Astrocyte of the spinal cord (primary cell): ENCODE measurements around the gene PLPPR1.

Experiments
- DNase-seq: peaks from one replicate; pipeline ENCODE4 v3.0.0; 2011; ENCODE audit warnings: low read depth, low spot score
- H3K4me3 ChIP-seq: 2 replicates; pipeline ENCODE4 v1.5.1; 2011; ENCODE audit warnings: low read depth, mild to moderate bottlenecking, low read length, moderate library complexity
- CTCF ChIP-seq: IDR thresholded peaks from 2 replicates; pipeline ENCODE4 v1.5.1; 2012; ENCODE audit warnings: low read depth, mild to moderate bottlenecking, low read length, inconsistent platforms
- in situ Hi-C: cut with HindIII; loops from 2 replicates; pipeline ENCODE4 v1.10.0; 2017; ENCODE audit warnings: low sequenced_read_pairs

The PLPPR1 gene

GRCh38 chr9:101062686-101063085 lies 34.2 kb downstream of the PLPPR1 start:
- no peak for DNase-seq
- no peak for TF ChIP-seq CTCF
- in situ Hi-C loops: no loop called here
- no peak overlapping the region for H3K4me3 ChIP-seq

GRCh38 chr9:101063192-101063591 lies 34.7 kb downstream of the PLPPR1 start:
- DNase-seq: no peak
- no peak overlapping the region for H3K4me3 ChIP-seq
- no peak for TF ChIP-seq CTCF
- in situ Hi-C loops: no loop called here

GRCh38 chr9:101064206-101064605 lies 35.7 kb downstream of the PLPPR1 start:
- no peak overlapping the region for H3K4me3 ChIP-seq
- in situ Hi-C loops: no loop called here
- DNase-seq: no peak
- TF ChIP-seq CTCF: no peak

GRCh38 chr9:101065930-101066329 lies 37.4 kb downstream of the PLPPR1 start:
- in situ Hi-C loops: no loop called here
- DNase-seq: no peak
- TF ChIP-seq CTCF: no peak
- no peak overlapping the region for H3K4me3 ChIP-seq

GRCh38 chr9:101068696-101069095 lies 40.2 kb downstream of the PLPPR1 start:
- no peak for TF ChIP-seq CTCF
- no peak overlapping the region for H3K4me3 ChIP-seq
- no peak for DNase-seq
- in situ Hi-C loops: no loop called here

GRCh38 chr9:101072259-101072658 lies 43.7 kb downstream of the PLPPR1 start:
- no peak for TF ChIP-seq CTCF
- H3K4me3 ChIP-seq: no peak overlapping the region
- DNase-seq: no peak
- in situ Hi-C loops: no loop called here

- no peak for DNase-seq
- in situ Hi-C loops: no loop called here
Measured at GRCh38 chr9:101073122-101073521, 44.6 kb downstream of the PLPPR1 start.

More at GRCh38 chr9:101073122-101073521, 44.6 kb downstream of the PLPPR1 start:
- no peak overlapping the region for H3K4me3 ChIP-seq
- no peak for TF ChIP-seq CTCF
